ENCODE data around the gene MMD2. TPM values are rescaled to one million over a fixed set of nuclear protein-coding genes. Genes with fewer than 3 reads are reported as not detected.

The MMD2 gene
- total RNA-seq, 1 experiment from 2014 or later, result not detected

DNA sequence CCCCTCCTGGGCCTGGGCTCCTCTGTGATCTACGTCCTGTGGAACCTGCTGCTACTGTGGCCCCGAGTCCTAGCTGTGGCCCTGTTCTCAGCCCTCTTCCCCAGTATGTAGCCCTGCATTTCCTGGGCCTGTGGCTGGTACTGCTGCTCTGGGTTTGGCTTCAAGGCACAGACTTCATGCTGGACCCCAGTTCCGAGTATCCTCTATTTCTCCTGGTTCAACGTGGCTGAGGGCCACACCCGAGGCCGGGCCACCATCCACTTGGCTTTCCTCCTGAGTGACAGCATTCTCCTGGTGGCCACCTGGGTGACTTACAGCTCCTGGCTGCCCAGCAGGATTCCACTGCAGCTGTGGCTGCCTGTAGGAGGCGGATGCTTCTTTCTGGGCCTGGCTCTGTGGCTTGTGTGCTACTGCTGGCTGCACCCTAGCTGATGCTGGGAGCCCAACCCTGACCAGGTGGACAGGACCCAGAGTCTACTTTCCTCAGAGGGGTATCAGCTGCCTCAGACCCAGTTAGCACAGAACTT lies 37.8 kb upstream of the MMD2 start (continued):
- TF ChIP-seq, protein P1, sequence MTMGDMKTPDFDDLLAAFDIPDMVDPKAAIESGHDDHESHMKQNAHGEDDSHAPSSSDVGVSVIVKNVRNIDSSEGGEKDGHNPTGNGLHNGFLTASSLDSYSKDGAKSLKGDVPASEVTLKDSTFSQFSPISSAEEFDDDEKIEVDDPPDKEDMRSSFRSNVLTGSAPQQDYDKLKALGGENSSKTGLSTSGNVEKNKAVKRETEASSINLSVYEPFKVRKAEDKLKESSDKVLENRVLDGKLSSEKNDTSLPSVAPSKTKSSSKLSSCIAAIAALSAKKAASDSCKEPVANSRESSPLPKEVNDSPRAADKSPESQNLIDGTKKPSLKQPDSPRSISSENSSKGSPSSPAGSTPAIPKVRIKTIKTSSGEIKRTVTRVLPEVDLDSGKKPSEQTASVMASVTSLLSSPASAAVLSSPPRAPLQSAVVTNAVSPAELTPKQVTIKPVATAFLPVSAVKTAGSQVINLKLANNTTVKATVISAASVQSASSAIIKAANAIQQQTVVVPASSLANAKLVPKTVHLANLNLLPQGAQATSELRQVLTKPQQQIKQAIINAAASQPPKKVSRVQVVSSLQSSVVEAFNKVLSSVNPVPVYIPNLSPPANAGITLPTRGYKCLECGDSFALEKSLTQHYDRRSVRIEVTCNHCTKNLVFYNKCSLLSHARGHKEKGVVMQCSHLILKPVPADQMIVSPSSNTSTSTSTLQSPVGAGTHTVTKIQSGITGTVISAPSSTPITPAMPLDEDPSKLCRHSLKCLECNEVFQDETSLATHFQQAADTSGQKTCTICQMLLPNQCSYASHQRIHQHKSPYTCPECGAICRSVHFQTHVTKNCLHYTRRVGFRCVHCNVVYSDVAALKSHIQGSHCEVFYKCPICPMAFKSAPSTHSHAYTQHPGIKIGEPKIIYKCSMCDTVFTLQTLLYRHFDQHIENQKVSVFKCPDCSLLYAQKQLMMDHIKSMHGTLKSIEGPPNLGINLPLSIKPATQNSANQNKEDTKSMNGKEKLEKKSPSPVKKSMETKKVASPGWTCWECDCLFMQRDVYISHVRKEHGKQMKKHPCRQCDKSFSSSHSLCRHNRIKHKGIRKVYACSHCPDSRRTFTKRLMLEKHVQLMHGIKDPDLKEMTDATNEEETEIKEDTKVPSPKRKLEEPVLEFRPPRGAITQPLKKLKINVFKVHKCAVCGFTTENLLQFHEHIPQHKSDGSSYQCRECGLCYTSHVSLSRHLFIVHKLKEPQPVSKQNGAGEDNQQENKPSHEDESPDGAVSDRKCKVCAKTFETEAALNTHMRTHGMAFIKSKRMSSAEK (CRISPR knock-in tag; IDR thresholded peaks at IDR 0.05; ENCODE audit: borderline replicate concordance), result no peak
- TF ChIP-seq FOXP4 (CRISPR knock-in tag; IDR thresholded peaks at IDR 0.05), result no peak
- no peak for TF ChIP-seq ZNF423 (CRISPR knock-in tag; IDR thresholded peaks at IDR 0.05)
- TF ChIP-seq RORB (CRISPR knock-in tag; IDR thresholded peaks at IDR 0.05), result no peak
- no peak for TF ChIP-seq TCF7 (CRISPR knock-in tag; IDR thresholded peaks at IDR 0.05; ENCODE audit: low read depth)
- TF ChIP-seq CREM (CRISPR knock-in tag; IDR thresholded peaks at IDR 0.05), result no peak
- TF ChIP-seq ZBTB21 (CRISPR knock-in tag; IDR thresholded peaks at IDR 0.05; ENCODE audit: borderline replicate concordance), result no peak
- TF ChIP-seq, protein P2, sequence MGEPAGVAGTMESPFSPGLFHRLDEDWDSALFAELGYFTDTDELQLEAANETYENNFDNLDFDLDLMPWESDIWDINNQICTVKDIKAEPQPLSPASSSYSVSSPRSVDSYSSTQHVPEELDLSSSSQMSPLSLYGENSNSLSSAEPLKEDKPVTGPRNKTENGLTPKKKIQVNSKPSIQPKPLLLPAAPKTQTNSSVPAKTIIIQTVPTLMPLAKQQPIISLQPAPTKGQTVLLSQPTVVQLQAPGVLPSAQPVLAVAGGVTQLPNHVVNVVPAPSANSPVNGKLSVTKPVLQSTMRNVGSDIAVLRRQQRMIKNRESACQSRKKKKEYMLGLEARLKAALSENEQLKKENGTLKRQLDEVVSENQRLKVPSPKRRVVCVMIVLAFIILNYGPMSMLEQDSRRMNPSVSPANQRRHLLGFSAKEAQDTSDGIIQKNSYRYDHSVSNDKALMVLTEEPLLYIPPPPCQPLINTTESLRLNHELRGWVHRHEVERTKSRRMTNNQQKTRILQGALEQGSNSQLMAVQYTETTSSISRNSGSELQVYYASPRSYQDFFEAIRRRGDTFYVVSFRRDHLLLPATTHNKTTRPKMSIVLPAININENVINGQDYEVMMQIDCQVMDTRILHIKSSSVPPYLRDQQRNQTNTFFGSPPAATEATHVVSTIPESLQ (CRISPR knock-in tag; IDR thresholded peaks at IDR 0.05), result no peak
- TF ChIP-seq, protein P3, sequence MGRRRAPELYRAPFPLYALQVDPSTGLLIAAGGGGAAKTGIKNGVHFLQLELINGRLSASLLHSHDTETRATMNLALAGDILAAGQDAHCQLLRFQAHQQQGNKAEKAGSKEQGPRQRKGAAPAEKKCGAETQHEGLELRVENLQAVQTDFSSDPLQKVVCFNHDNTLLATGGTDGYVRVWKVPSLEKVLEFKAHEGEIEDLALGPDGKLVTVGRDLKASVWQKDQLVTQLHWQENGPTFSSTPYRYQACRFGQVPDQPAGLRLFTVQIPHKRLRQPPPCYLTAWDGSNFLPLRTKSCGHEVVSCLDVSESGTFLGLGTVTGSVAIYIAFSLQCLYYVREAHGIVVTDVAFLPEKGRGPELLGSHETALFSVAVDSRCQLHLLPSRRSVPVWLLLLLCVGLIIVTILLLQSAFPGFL (CRISPR knock-in tag; IDR thresholded peaks at IDR 0.05; ENCODE audit: borderline replicate concordance), result no peak
- TF ChIP-seq SP1 (CRISPR knock-in tag; conservative IDR thresholded peaks at IDR 0.05), result no peak

- Mint-ChIP-seq H3K9me3 (no peaks in the 10 kb centered on the region), H3K4me1 (no peaks in the 10 kb centered on the region), H3K4me3 (no peak overlapping the region), H3K36me3 (peaks cover 26% of the 10 kb centered on the region), H3K27me3 (ENCODE audit: low read depth) (no peaks in the 10 kb centered on the region), H3K27ac (no peak overlapping the region)
- DNase-seq (ENCODE audit: low spot score) (no peak), ATAC-seq (no peak)
- POLR2A ChIA-PET, result no interaction called here
- CTCF ChIA-PET, result interaction anchor here (2.2 kb wide), 1 partner anchor 21 kb away, joined by 5 read pairs; no protein-coding TSS in a partner anchor
- TF ChIP-seq ZBTB21 (CRISPR knock-in tag; IDR thresholded peaks at IDR 0.05; ENCODE audit: borderline replicate concordance), result no peak
- no peak for TF ChIP-seq NFATC4 (CRISPR knock-in tag; IDR thresholded peaks at IDR 0.05)
- TF ChIP-seq HMGXB4 (CRISPR knock-in tag; IDR thresholded peaks at IDR 0.05), result no peak
- TF ChIP-seq ATF2 (CRISPR knock-in tag; IDR thresholded peaks at IDR 0.05; ENCODE audit: borderline replicate concordance, low read depth), result no peak
- TF ChIP-seq ZNF416 (CRISPR knock-in tag; IDR thresholded peaks at IDR 0.05), result no peak
- no peak for TF ChIP-seq ZNF425 (CRISPR knock-in tag; conservative IDR thresholded peaks at IDR 0.05)
- TF ChIP-seq NR2C2 (CRISPR knock-in tag; IDR thresholded peaks at IDR 0.05), result no peak
- no peak for TF ChIP-seq TEAD1 (CRISPR knock-in tag; IDR thresholded peaks at IDR 0.05)
- TF ChIP-seq ELF4 (CRISPR knock-in tag; IDR thresholded peaks at IDR 0.05; ENCODE audit: low read depth), result no peak
- TF ChIP-seq SOX15 (CRISPR knock-in tag; IDR thresholded peaks at IDR 0.05), result no peak
Measured at GRCh38 chr7:4995429-4995969, 36.5 kb upstream of the MMD2 start.

Measured in WTC11 (cell line).